Activated CD4-positive, alpha-beta T cell treated with anti-CD3 and anti-CD28 coated beads, Interleukin-2, amount 10 ng/mL, durations not matched to agents 24 days and 14 days (primary cell): Measurements from ENCODE around the gene SIDT2. TPM values are rescaled to one million over a fixed set of nuclear protein-coding genes. Genes with fewer than 3 reads are reported as not detected.
"Not testable (repeated sequence)": the region's sequence is repeated elsewhere in the genome, so short reads cannot be mapped to it uniquely, and the experiment has no call there.

Experiments
- DNase-seq: peaks from one replicate; pipeline ENCODE4 v3.0.0; 2022
- H3K27ac Mint-ChIP-seq: one replicate; pipeline ENCODE4 v1.8.0; 2022; ENCODE audit warnings: mild to moderate bottlenecking, mixed read lengths
- H3K27me3 Mint-ChIP-seq: one replicate; pipeline ENCODE4 v1.8.0; 2022; ENCODE audit warnings: mixed read lengths
- H3K36me3 Mint-ChIP-seq: one replicate; pipeline ENCODE4 v1.8.0; 2022; ENCODE audit warnings: low read depth, mild to moderate bottlenecking, mixed read lengths
- H3K4me1 Mint-ChIP-seq: one replicate; pipeline ENCODE4 v1.8.0; 2021; ENCODE audit warnings: mixed read lengths
- H3K4me3 Mint-ChIP-seq: one replicate; pipeline ENCODE4 v1.8.0; 2022; ENCODE audit warnings: mild to moderate bottlenecking, moderate library complexity, mixed read lengths
- H3K9me3 Mint-ChIP-seq: one replicate; pipeline ENCODE4 v1.8.0; 2021; ENCODE audit warnings: mixed read lengths
- intact Hi-C: fragments of 100-400 bp; cut with micrococcal nuclease; formaldehyde crosslinking; loops from one replicate; pipeline ENCODE4 v1.15.1; 2023
- total RNA-seq: library from RNA; stranded (reverse); gene quantifications from 2 replicates; pipeline ENCODE4 v1.2.3, GENCODE V29; 2022

Gene SIDT2
- total RNA-seq, 1 donor from 2014 or later = 23.9 TPM

GRCh38 chr11:117199053-117199915, 20.7 kb downstream of the SIDT2 start, which contains the start of gene TAGLN:
Gene TAGLN (plus strand): TSS chr11:117199370. CDS start chr11:117203014, 3,644 bp downstream.
- intact Hi-C loops = no loop called here
- Mint-ChIP-seq H3K4me3 (no peak within 1 kb of the TSS), H3K36me3 (peaks cover 6% of the 10 kb centered on the region), H3K27ac (no peak within 1 kb of the TSS), H3K27me3 (no peaks in the 10 kb centered on the region), H3K4me1 (peaks cover 3% of the 10 kb centered on the region), H3K9me3 (no peaks in the 10 kb centered on the region)
- DNase-seq = no peak

- Mint-ChIP-seq H3K4me3 (no peak overlapping the region), H3K27me3 (no peaks in the 10 kb centered on the region), H3K36me3 (peaks cover 9% of the 10 kb centered on the region), H3K9me3 (no peaks in the 10 kb centered on the region), H3K4me1 (peaks cover 2% of the 10 kb centered on the region), H3K27ac (no peak overlapping the region)
- intact Hi-C loops = no loop called here
- DNase-seq = no peak
These were observed 21.6 kb downstream of the SIDT2 start for GRCh38 chr11:117199916-117200812.

GRCh38 chr11:117200813-117201657, 22.5 kb downstream of the SIDT2 start:
- no peaks in the 10 kb centered on the region for H3K4me1 Mint-ChIP-seq
- H3K4me3 Mint-ChIP-seq = no peak overlapping the region
- no peaks in the 10 kb centered on the region for H3K27me3 Mint-ChIP-seq
- no peaks in the 10 kb centered on the region for H3K9me3 Mint-ChIP-seq
- DNase-seq = no peak
- peaks cover 11% of the 10 kb centered on the region for H3K36me3 Mint-ChIP-seq
- intact Hi-C loops = no loop called here
- no peak overlapping the region for H3K27ac Mint-ChIP-seq

GRCh38 chr11:117201658-117202305, 23.2 kb downstream of the SIDT2 start:
- no peaks in the 10 kb centered on the region for H3K4me1 Mint-ChIP-seq
- no peak overlapping the region for H3K4me3 Mint-ChIP-seq
- DNase-seq = no peak
- intact Hi-C loops = no loop called here
- H3K27me3 Mint-ChIP-seq = no peaks in the 10 kb centered on the region
- H3K36me3 Mint-ChIP-seq = peaks cover 12% of the 10 kb centered on the region
- no peaks in the 10 kb centered on the region for H3K9me3 Mint-ChIP-seq
- H3K27ac Mint-ChIP-seq = no peak overlapping the region

GRCh38 chr11:117202386-117203068, 24.0 kb downstream of the SIDT2 start:
- DNase-seq = no peak
- Mint-ChIP-seq H3K36me3 (peaks cover 12% of the 10 kb centered on the region), H3K4me3 (no peak overlapping the region), H3K4me1 (no peaks in the 10 kb centered on the region), H3K9me3 (no peaks in the 10 kb centered on the region), H3K27ac (no peak overlapping the region), H3K27me3 (no peaks in the 10 kb centered on the region)
- intact Hi-C loops = no loop called here

- Mint-ChIP-seq H3K4me1 (no peaks in the 10 kb centered on the region), H3K36me3 (peaks cover 12% of the 10 kb centered on the region), H3K9me3 (no peaks in the 10 kb centered on the region), H3K4me3 (no peak overlapping the region), H3K27me3 (no peaks in the 10 kb centered on the region), H3K27ac (no peak overlapping the region)
- DNase-seq = no peak
- intact Hi-C loops = no loop called here
These were observed 24.5 kb downstream of the SIDT2 start for GRCh38 chr11:117203069-117203407.

GRCh38 chr11:117204283-117205080, 25.9 kb downstream of the SIDT2 start:
- Mint-ChIP-seq H3K36me3 (peaks cover 16% of the 10 kb centered on the region), H3K9me3 (no peaks in the 10 kb centered on the region), H3K27me3 (no peaks in the 10 kb centered on the region), H3K4me3 (no peak overlapping the region), H3K4me1 (no peaks in the 10 kb centered on the region), H3K27ac (peak overlapping the region; percentile 6)
- no peak for DNase-seq
- intact Hi-C loops = no loop called here

- H3K4me1 Mint-ChIP-seq = peaks cover 3% of the 10 kb centered on the region
- DNase-seq = no peak
- peaks cover 23% of the 10 kb centered on the region for H3K36me3 Mint-ChIP-seq
- no peaks in the 10 kb centered on the region for H3K27me3 Mint-ChIP-seq
- H3K4me3 Mint-ChIP-seq = no peak overlapping the region
- H3K9me3 Mint-ChIP-seq = no peaks in the 10 kb centered on the region
- H3K27ac Mint-ChIP-seq = no peak overlapping the region
- intact Hi-C loops = no loop called here
These were observed 26.8 kb downstream of the SIDT2 start for GRCh38 chr11:117205211-117205818.

- intact Hi-C loops, H3K27me3 Mint-ChIP-seq: not testable (repeated sequence)
These were observed 27.6 kb downstream of the SIDT2 start for GRCh38 chr11:117206111-117206510.

GRCh38 chr11:117206859-117207258, 28.3 kb downstream of the SIDT2 start:
- DNase-seq = not testable (repeated sequence)

More at GRCh38 chr11:117206111-117206510, 27.6 kb downstream of the SIDT2 start:
- not testable (repeated sequence) for H3K9me3 Mint-ChIP-seq, DNase-seq, H3K4me3 Mint-ChIP-seq, H3K27ac Mint-ChIP-seq, H3K4me1 Mint-ChIP-seq
- peaks cover 23% of the 10 kb centered on the region for H3K36me3 Mint-ChIP-seq

GRCh38 chr11:117207481-117207880, 28.9 kb downstream of the SIDT2 start:
- DNase-seq, H3K27me3 Mint-ChIP-seq, H3K27ac Mint-ChIP-seq, intact Hi-C loops, H3K9me3 Mint-ChIP-seq, H3K4me3 Mint-ChIP-seq, H3K4me1 Mint-ChIP-seq: not testable (repeated sequence)
- H3K36me3 Mint-ChIP-seq = peaks cover 32% of the 10 kb centered on the region

More at GRCh38 chr11:117206859-117207258, 28.3 kb downstream of the SIDT2 start:
- intact Hi-C loops, H3K4me3 Mint-ChIP-seq, H3K4me1 Mint-ChIP-seq, H3K27me3 Mint-ChIP-seq, H3K27ac Mint-ChIP-seq, H3K9me3 Mint-ChIP-seq: not testable (repeated sequence)
- peaks cover 29% of the 10 kb centered on the region for H3K36me3 Mint-ChIP-seq

- H3K9me3 Mint-ChIP-seq, H3K4me3 Mint-ChIP-seq, H3K27me3 Mint-ChIP-seq, DNase-seq, H3K4me1 Mint-ChIP-seq, intact Hi-C loops, H3K27ac Mint-ChIP-seq: not testable (repeated sequence)
- H3K36me3 Mint-ChIP-seq = peaks cover 41% of the 10 kb centered on the region
These were observed 30.2 kb downstream of the SIDT2 start for GRCh38 chr11:117208710-117209109.
